SK-N-SH treated with all-trans-retinoic acid at 6 μM for 48 hours (cell line): ENCODE data around the gene AP3D1.

ENCODE experiments used
- CREB5 ChIP-seq: fragments of 250-450 bp; sonication (Bioruptor Pico); IDR thresholded peaks from 2 replicates; pipeline ENCODE4 v1.5.1; 2020; ENCODE audit warnings: low read depth, mild to moderate bottlenecking, moderate library complexity
- GLIS3 ChIP-seq: fragments of 250-450 bp; sonication (Bioruptor Pico); IDR thresholded peaks from 2 replicates; pipeline ENCODE4 v1.5.0; 2020; ENCODE audit warnings: mild to moderate bottlenecking, moderate library complexity
- SNAI2 ChIP-seq: fragments of 250-450 bp; sonication (Bioruptor Pico); IDR thresholded peaks from 2 replicates; pipeline ENCODE4 v1.5.0; 2020; ENCODE audit warnings: mild to moderate bottlenecking, moderate library complexity
- TOX ChIP-seq: fragments of 250-450 bp; sonication (Bioruptor Pico); IDR thresholded peaks from 2 replicates; pipeline ENCODE4 v1.8.0; 2021; ENCODE audit warnings: mild to moderate bottlenecking, moderate library complexity, borderline replicate concordance
- TSHZ2 ChIP-seq: fragments of 250-450 bp; sonication (Bioruptor Pico); IDR thresholded peaks from 2 replicates; pipeline ENCODE4 v1.5.0; 2020; ENCODE audit warnings: mild to moderate bottlenecking, moderate library complexity
- ZC3H10 ChIP-seq: fragments of 250-450 bp; sonication (Bioruptor Pico); IDR thresholded peaks from 2 replicates; pipeline ENCODE4 v1.5.1; 2021; ENCODE audit warnings: mild to moderate bottlenecking, moderate library complexity
- ZFP3 ChIP-seq: fragments of 250-450 bp; sonication (Bioruptor Pico); IDR thresholded peaks from 2 replicates; pipeline ENCODE4 v1.5.0; 2020; ENCODE audit warnings: mild to moderate bottlenecking, moderate library complexity
- TF ChIP-seq, protein P1 (sequence below): fragments of 250-450 bp; sonication (Bioruptor Pico); IDR thresholded peaks from 2 replicates; pipeline ENCODE4 v1.8.0; 2020; ENCODE audit warnings: mild to moderate bottlenecking, moderate library complexity, borderline replicate concordance
- TF ChIP-seq, protein P2 (sequence below): fragments of 250-450 bp; sonication (Bioruptor Pico); IDR thresholded peaks from 2 replicates; pipeline ENCODE4 v1.8.0; 2021; ENCODE audit warnings: low read depth, mild to moderate bottlenecking, moderate library complexity, borderline replicate concordance

DNA sequence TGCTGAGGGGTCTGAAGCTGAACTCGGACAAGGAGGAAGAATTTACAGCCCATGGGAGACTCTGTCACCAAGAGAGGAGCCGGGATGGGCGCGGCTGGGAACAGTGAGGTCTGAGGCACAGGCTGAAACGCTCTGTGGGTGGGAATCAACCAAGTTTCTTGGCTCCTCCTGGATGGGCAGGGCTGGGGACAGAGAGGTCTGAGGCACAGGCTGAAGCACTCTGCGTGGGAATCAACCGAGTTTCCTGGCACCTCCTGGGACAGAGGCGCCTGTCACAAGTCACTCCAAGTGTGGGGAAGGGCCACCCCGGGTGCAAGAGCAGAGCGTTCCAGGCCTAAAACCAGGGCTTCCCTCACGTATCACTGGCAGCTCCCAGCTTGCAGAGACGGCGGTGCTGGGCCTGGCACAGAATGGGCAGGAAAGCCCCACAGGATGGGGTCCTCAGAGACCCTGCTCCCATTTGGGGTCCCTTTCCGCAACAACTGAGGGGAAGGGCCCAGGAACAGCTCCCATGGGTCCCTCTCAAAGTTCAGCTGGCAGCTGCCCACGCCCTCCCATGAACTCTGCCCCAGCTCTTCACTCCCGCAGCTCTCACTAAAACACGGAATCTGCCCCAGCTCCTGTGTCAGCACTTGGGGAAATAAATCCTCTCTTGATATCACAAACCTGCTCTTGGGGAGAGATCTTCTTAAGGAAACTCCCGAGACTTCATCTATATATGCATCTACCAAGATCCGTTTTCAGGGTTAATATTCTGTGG is 18.5 kb downstream of the AP3D1 start:
- TF ChIP-seq, protein P1, sequence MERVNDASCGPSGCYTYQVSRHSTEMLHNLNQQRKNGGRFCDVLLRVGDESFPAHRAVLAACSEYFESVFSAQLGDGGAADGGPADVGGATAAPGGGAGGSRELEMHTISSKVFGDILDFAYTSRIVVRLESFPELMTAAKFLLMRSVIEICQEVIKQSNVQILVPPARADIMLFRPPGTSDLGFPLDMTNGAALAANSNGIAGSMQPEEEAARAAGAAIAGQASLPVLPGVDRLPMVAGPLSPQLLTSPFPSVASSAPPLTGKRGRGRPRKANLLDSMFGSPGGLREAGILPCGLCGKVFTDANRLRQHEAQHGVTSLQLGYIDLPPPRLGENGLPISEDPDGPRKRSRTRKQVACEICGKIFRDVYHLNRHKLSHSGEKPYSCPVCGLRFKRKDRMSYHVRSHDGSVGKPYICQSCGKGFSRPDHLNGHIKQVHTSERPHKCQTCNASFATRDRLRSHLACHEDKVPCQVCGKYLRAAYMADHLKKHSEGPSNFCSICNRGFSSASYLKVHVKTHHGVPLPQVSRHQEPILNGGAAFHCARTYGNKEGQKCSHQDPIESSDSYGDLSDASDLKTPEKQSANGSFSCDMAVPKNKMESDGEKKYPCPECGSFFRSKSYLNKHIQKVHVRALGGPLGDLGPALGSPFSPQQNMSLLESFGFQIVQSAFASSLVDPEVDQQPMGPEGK, result no peak
- TF ChIP-seq ZFP3 (no peak), CREB5 (CRISPR knock-in tag) (no peak), TSHZ2 (CRISPR knock-in tag) (no peak), TOX (CRISPR knock-in tag) (no peak), GLIS3 (CRISPR knock-in tag) (no peak), SNAI2 (CRISPR knock-in tag) (no peak), ZC3H10 (CRISPR knock-in tag) (no peak)
- TF ChIP-seq, protein P2, sequence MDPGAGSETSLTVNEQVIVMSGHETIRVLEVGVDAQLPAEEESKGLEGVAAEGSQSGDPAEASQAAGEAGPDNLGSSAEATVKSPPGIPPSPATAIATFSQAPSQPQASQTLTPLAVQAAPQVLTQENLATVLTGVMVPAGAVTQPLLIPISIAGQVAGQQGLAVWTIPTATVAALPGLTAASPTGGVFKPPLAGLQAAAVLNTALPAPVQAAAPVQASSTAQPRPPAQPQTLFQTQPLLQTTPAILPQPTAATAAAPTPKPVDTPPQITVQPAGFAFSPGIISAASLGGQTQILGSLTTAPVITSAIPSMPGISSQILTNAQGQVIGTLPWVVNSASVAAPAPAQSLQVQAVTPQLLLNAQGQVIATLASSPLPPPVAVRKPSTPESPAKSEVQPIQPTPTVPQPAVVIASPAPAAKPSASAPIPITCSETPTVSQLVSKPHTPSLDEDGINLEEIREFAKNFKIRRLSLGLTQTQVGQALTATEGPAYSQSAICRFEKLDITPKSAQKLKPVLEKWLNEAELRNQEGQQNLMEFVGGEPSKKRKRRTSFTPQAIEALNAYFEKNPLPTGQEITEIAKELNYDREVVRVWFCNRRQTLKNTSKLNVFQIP (CRISPR knock-in tag), result no peak
